ENCODE data around the gene ELL.

ELL gene

GRCh38 chr19:18415178-18415867, 106.5 kb downstream of the ELL start:
- Histone ChIP-seq H2BK5ac (ENCODE audit: low read depth, low read length, poor library complexity, severe bottlenecking) (peak overlapping the region; percentile 68), H3K79me1 (replicated peaks; ENCODE audit: low read length, poor library complexity, severe bottlenecking) (no peaks in the 10 kb centered on the region), H3K18ac (ENCODE audit: low read depth in 1 of 2, low read length in 2 of 2) (peak overlapping the region; percentile 71 to 90), H2BK15ac (ENCODE audit: low read depth, poor library complexity, severe bottlenecking) (peak overlapping the region; percentile 88), H3K14ac (ENCODE audit: low read length in 2 of 2) (peak overlapping the region in 1 of 2 experiments; percentile 71), H3K4ac (ENCODE audit: low read depth in 1 of 2, low read length in 2 of 2) (peak overlapping the region; percentile 51 to 88), H3K9ac (ENCODE audit: low read length) (peak overlapping the region; percentile 95), H3K4me2 (ENCODE audit: low read length, poor library complexity, severe bottlenecking) (no peak overlapping the region), H3K27ac (ENCODE audit: low read length, poor library complexity, severe bottlenecking) (peak overlapping the region; percentile 93), H3K23ac (ENCODE audit: low read length in 2 of 2) (no peak overlapping the region), H2AFZ (ENCODE audit: low read depth, low read length) (no peak overlapping the region), H4K8ac (ENCODE audit: low read length) (peak overlapping the region; percentile 58), H3K4me3 (ENCODE audit: insufficient read depth in 1 of 2, low read depth in 1 of 2, low read length in 2 of 2) (peak overlapping the region in 1 of 2 experiments; percentile 77), H2AK5ac (ENCODE audit: low read length, severe bottlenecking) (peak overlapping the region; percentile 7), H2BK120ac (ENCODE audit: low read depth, low read length) (peak overlapping the region; percentile 82), H4K91ac (ENCODE audit: low read length) (peak overlapping the region; percentile 95), H3K9me3 (ENCODE audit: control insufficient read depth, low read length) (no peaks in the 10 kb centered on the region), H3K4me1 (ENCODE audit: control insufficient read depth, insufficient read depth, low read depth, low read length) (peaks cover 53% of the 10 kb centered on the region), H2BK12ac (ENCODE audit: low read length in 2 of 2) (peak overlapping the region; percentile 75 to 91), H3K36me3 (ENCODE audit: control insufficient read depth in 1 of 2, insufficient read depth in 2 of 2, low read depth in 1 of 2, low read length in 2 of 2) (no peaks in the 10 kb centered on the region), H3K27me3 (ENCODE audit: control insufficient read depth in 1 of 2, insufficient read depth in 1 of 2, low read length in 2 of 2) (no peaks in the 10 kb centered on the region)
- DNase-seq: no peak
- 82% methylated on average over 25 of the region's 25 CpGs for WGBS

DNA sequence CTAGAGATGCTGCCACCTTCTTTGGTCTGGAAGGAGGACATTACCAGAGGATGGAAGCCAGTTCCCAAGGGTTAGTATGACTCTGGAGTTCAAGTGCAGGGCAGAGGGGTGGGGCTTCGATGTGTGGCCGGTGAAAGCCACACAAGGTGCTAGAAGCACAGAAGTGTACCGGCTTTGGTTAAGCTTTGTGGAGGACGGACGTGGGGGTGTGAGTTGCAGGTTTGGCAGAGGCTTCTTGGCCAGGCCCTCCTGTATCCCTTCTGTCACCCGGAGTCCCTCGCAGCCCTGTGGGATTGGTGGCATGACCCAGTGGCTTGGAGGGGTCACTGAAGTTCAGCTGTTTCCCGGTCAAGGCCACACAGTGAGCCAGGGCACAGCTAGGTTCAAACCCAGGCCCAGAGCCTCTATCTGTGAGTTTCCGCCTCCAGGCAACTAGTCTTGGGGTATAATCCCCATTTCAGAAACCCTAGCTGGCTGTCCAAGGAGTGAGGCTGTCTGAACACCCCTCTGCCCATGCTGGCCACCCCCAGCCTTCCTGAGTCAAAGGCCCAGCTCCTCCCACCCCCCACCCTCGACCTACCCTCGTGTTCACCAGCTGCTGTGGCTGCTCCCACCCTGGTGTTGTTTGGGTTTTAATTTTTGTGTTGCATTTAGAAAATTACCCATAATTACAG, 107.2 kb downstream of the ELL start:
- no peak overlapping the region for H3K23ac ChIP-seq (ENCODE audit: low read length in 2 of 2)
- no peaks in the 10 kb centered on the region for H3K36me3 ChIP-seq (ENCODE audit: control insufficient read depth in 1 of 2, insufficient read depth in 2 of 2, low read depth in 1 of 2, low read length in 2 of 2)
- peak overlapping the region; percentile 64 to 71 for H3K18ac ChIP-seq (ENCODE audit: low read depth in 1 of 2, low read length in 2 of 2)
- WGBS: 51% methylated on average over 9 of the region's 11 CpGs
- peak overlapping the region; percentile 93 for H3K27ac ChIP-seq (ENCODE audit: low read length, poor library complexity, severe bottlenecking)
- H2BK120ac ChIP-seq (ENCODE audit: low read depth, low read length): peak overlapping the region; percentile 4
- H3K27me3 ChIP-seq (ENCODE audit: control insufficient read depth in 1 of 2, insufficient read depth in 1 of 2, low read length in 2 of 2): no peaks in the 10 kb centered on the region
- peak overlapping the region; percentile 78 for H2AK5ac ChIP-seq (ENCODE audit: low read length, severe bottlenecking)
- no peak for DNase-seq
- H3K4me1 ChIP-seq (ENCODE audit: control insufficient read depth, insufficient read depth, low read depth, low read length): peaks cover 47% of the 10 kb centered on the region
- H3K79me1 ChIP-seq (replicated peaks; ENCODE audit: low read length, poor library complexity, severe bottlenecking): no peaks in the 10 kb centered on the region
- H3K4me2 ChIP-seq (ENCODE audit: low read length, poor library complexity, severe bottlenecking): no peak overlapping the region
- H4K8ac ChIP-seq (ENCODE audit: low read length): peak overlapping the region; percentile 84
- no peak overlapping the region for H2BK5ac ChIP-seq (ENCODE audit: low read depth, low read length, poor library complexity, severe bottlenecking)
- peak overlapping the region; percentile 95 for H4K91ac ChIP-seq (ENCODE audit: low read length)
- H3K4me3 ChIP-seq (ENCODE audit: insufficient read depth in 1 of 2, low read depth in 1 of 2, low read length in 2 of 2): peak overlapping the region in 1 of 2 experiments; percentile 77
- peak overlapping the region; percentile 29 for H2AFZ ChIP-seq (ENCODE audit: low read depth, low read length)
- peak overlapping the region; percentile 30 for H2BK15ac ChIP-seq (ENCODE audit: low read depth, poor library complexity, severe bottlenecking)
- peak overlapping the region; percentile 83 to 84 for H2BK12ac ChIP-seq (ENCODE audit: low read length in 2 of 2)
- H3K14ac ChIP-seq (ENCODE audit: low read length in 2 of 2): no peak overlapping the region
- H3K4ac ChIP-seq (ENCODE audit: low read depth in 1 of 2, low read length in 2 of 2): peak overlapping the region; percentile 51 to 57
- no peaks in the 10 kb centered on the region for H3K9me3 ChIP-seq (ENCODE audit: control insufficient read depth, low read length)
- H3K9ac ChIP-seq (ENCODE audit: low read length): peak overlapping the region; percentile 95

GRCh38 chr19:18412610-18413239, 109.1 kb downstream of the ELL start:
- no peak overlapping the region for H3K18ac ChIP-seq (ENCODE audit: low read depth in 1 of 2, low read length in 2 of 2)
- H3K36me3 ChIP-seq (ENCODE audit: control insufficient read depth in 1 of 2, insufficient read depth in 2 of 2, low read depth in 1 of 2, low read length in 2 of 2): no peaks in the 10 kb centered on the region
- peak overlapping the region in 1 of 2 experiments; percentile 57 for H3K4ac ChIP-seq (ENCODE audit: low read depth in 1 of 2, low read length in 2 of 2)
- no peaks in the 10 kb centered on the region for H3K27me3 ChIP-seq (ENCODE audit: control insufficient read depth in 1 of 2, insufficient read depth in 1 of 2, low read length in 2 of 2)
- H3K79me1 ChIP-seq (replicated peaks; ENCODE audit: low read length, poor library complexity, severe bottlenecking): no peaks in the 10 kb centered on the region
- H3K23ac ChIP-seq (ENCODE audit: low read length in 2 of 2): no peak overlapping the region
- H3K27ac ChIP-seq (ENCODE audit: low read length, poor library complexity, severe bottlenecking): no peak overlapping the region
- H4K8ac ChIP-seq (ENCODE audit: low read length): no peak overlapping the region
- H3K14ac ChIP-seq (ENCODE audit: low read length in 2 of 2): no peak overlapping the region
- no peak for DNase-seq
- no peak overlapping the region for H3K9ac ChIP-seq (ENCODE audit: low read length)
- H3K4me3 ChIP-seq (ENCODE audit: insufficient read depth in 1 of 2, low read depth in 1 of 2, low read length in 2 of 2): no peak overlapping the region
- H2AFZ ChIP-seq (ENCODE audit: low read depth, low read length): no peak overlapping the region
- H2BK120ac ChIP-seq (ENCODE audit: low read depth, low read length): no peak overlapping the region
- H4K91ac ChIP-seq (ENCODE audit: low read length): peak overlapping the region; percentile 56
- H2AK5ac ChIP-seq (ENCODE audit: low read length, severe bottlenecking): peak overlapping the region; percentile 65
- peak overlapping the region in 1 of 2 experiments; percentile 3 for H2BK12ac ChIP-seq (ENCODE audit: low read length in 2 of 2)
- 91% methylated on average over 15 of the region's 16 CpGs for WGBS
- no peak overlapping the region for H2BK15ac ChIP-seq (ENCODE audit: low read depth, poor library complexity, severe bottlenecking)
- peaks cover 38% of the 10 kb centered on the region for H3K4me1 ChIP-seq (ENCODE audit: control insufficient read depth, insufficient read depth, low read depth, low read length)
- no peak overlapping the region for H3K4me2 ChIP-seq (ENCODE audit: low read length, poor library complexity, severe bottlenecking)
- H2BK5ac ChIP-seq (ENCODE audit: low read depth, low read length, poor library complexity, severe bottlenecking): no peak overlapping the region
- no peaks in the 10 kb centered on the region for H3K9me3 ChIP-seq (ENCODE audit: control insufficient read depth, low read length)

DNA sequence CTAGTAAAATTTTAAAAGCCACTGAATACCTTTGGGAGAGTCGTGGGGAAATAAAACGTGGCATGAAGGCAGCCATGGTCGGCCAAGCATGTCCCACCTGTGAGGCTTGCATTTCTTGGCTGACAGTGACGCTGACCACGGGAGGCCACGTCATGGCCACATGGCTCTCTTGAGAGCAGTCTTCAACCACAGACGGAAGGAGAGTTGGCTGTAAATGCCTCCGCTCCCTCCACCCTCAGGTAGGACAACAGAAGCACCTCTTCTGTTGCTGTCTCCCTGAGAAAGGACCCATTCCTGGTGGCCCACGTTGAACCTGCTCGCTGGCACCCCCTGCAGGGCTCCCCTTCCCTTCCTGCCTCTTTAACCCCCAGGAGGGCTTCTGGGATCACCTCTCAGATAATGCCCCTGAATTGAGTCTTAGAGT, 113.8 kb downstream of the ELL start:
- Histone ChIP-seq H2AK5ac (ENCODE audit: low read length, severe bottlenecking) (peak overlapping the region; percentile 43), H3K4ac (ENCODE audit: low read depth in 1 of 2, low read length in 2 of 2) (peak overlapping the region in 1 of 2 experiments; percentile 6), H3K9me3 (ENCODE audit: control insufficient read depth, low read length) (no peaks in the 10 kb centered on the region), H2AFZ (ENCODE audit: low read depth, low read length) (no peak overlapping the region), H3K27ac (ENCODE audit: low read length, poor library complexity, severe bottlenecking) (peak overlapping the region; percentile 81), H3K18ac (ENCODE audit: low read depth in 1 of 2, low read length in 2 of 2) (peak overlapping the region in 1 of 2 experiments; percentile 13), H2BK15ac (ENCODE audit: low read depth, poor library complexity, severe bottlenecking) (no peak overlapping the region), H2BK120ac (ENCODE audit: low read depth, low read length) (no peak overlapping the region), H3K79me1 (replicated peaks; ENCODE audit: low read length, poor library complexity, severe bottlenecking) (no peaks in the 10 kb centered on the region), H3K4me3 (ENCODE audit: insufficient read depth in 1 of 2, low read depth in 1 of 2, low read length in 2 of 2) (no peak overlapping the region), H3K23ac (ENCODE audit: low read length in 2 of 2) (no peak overlapping the region), H4K91ac (ENCODE audit: low read length) (peak overlapping the region; percentile 1), H3K4me1 (ENCODE audit: control insufficient read depth, insufficient read depth, low read depth, low read length) (peaks cover 17% of the 10 kb centered on the region), H3K14ac (ENCODE audit: low read length in 2 of 2) (no peak overlapping the region), H3K27me3 (ENCODE audit: control insufficient read depth in 1 of 2, insufficient read depth in 1 of 2, low read length in 2 of 2) (no peaks in the 10 kb centered on the region), H3K4me2 (ENCODE audit: low read length, poor library complexity, severe bottlenecking) (no peak overlapping the region), H2BK5ac (ENCODE audit: low read depth, low read length, poor library complexity, severe bottlenecking) (no peak overlapping the region), H2BK12ac (ENCODE audit: low read length in 2 of 2) (peak overlapping the region in 1 of 2 experiments; percentile 51), H3K9ac (ENCODE audit: low read length) (no peak overlapping the region), H3K36me3 (ENCODE audit: control insufficient read depth in 1 of 2, insufficient read depth in 2 of 2, low read depth in 1 of 2, low read length in 2 of 2) (no peaks in the 10 kb centered on the region), H4K8ac (ENCODE audit: low read length) (no peak overlapping the region)
- no peak for DNase-seq
- 48% methylated on average over 10 of the region's 10 CpGs for WGBS
